ENCODE data around the gene MTCH2.

The MTCH2 gene

DNA sequence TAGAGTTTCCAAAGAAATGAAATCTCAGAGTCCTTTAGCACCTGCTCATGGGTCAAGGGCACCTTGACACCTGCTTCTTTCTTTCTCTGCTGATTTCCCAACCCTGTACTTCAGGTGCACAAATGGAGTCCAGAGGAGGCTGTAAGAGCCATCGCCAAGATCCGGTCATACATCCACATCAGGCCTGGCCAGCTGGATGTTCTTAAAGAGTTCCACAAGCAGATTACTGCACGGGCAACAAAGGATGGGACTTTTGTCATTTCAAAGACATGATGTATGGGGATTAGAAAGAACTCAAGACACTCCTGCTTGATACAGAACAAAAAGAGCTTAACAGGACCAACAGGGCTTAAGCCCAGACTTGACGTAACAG lies 71.0 kb downstream of the MTCH2 start:
- no peak overlapping the region for H3K4me3 ChIP-seq (ENCODE audit: low read depth, low read length)
- TF ChIP-seq, protein P1, sequence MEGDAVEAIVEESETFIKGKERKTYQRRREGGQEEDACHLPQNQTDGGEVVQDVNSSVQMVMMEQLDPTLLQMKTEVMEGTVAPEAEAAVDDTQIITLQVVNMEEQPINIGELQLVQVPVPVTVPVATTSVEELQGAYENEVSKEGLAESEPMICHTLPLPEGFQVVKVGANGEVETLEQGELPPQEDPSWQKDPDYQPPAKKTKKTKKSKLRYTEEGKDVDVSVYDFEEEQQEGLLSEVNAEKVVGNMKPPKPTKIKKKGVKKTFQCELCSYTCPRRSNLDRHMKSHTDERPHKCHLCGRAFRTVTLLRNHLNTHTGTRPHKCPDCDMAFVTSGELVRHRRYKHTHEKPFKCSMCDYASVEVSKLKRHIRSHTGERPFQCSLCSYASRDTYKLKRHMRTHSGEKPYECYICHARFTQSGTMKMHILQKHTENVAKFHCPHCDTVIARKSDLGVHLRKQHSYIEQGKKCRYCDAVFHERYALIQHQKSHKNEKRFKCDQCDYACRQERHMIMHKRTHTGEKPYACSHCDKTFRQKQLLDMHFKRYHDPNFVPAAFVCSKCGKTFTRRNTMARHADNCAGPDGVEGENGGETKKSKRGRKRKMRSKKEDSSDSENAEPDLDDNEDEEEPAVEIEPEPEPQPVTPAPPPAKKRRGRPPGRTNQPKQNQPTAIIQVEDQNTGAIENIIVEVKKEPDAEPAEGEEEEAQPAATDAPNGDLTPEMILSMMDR (IDR thresholded peaks at IDR 0.05; ENCODE audit: low read depth, low read length), result no peak
- TF ChIP-seq POLR2A (IDR thresholded peaks at IDR 0.05; ENCODE audit: extremely low read depth, insufficient read length), result no peak
- TF ChIP-seq, protein P2, sequence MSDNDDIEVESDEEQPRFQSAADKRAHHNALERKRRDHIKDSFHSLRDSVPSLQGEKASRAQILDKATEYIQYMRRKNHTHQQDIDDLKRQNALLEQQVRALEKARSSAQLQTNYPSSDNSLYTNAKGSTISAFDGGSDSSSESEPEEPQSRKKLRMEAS (IDR thresholded peaks at IDR 0.05; ENCODE audit: low read depth, low read length), result no peak
- DNase-seq (ENCODE audit: low read depth), result no peak

DNA sequence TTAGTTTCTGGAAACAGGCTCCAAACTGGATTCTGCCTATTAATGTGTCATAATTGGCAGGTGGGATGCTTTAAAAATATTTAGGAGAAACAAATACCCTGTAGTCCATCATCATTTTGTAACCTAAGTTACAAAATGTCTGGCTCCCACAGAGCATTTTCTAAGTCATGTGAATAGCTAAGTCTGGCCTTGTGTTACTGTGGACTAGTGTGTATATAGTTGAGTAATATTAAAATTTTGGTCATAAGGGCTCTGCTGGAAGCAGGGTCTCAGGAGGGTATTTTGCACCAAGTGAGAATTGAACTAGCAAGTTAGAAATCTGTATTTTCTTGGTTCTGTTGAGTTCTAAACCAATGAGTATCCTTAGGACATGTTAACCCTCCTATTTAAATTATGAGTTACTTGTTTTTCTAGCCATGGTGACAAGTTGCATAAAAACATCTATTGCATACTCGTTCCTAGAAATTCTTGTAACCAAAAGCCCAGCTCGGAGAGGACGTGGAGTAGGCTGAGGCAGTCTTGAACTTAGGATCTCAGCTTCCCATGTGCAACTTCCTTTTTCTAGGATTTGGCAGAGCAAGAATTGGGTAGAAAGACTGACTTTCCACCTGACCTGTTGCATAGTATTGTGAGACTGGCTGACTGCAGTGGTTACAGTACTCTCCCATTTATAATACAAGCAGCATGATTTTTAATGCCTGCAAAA lies 71.6 kb downstream of the MTCH2 start:
- H3K4me3 ChIP-seq (ENCODE audit: low read depth, low read length), result no peak overlapping the region
- no peak for DNase-seq (ENCODE audit: low read depth)
- no peak for TF ChIP-seq POLR2A (IDR thresholded peaks at IDR 0.05; ENCODE audit: extremely low read depth, insufficient read length)
- no peak for TF ChIP-seq MYC (IDR thresholded peaks at IDR 0.05; ENCODE audit: low read depth, low read length)
- TF ChIP-seq, protein P2 (IDR thresholded peaks at IDR 0.05; ENCODE audit: low read depth, low read length), result no peak
- TF ChIP-seq, protein P1 (IDR thresholded peaks at IDR 0.05; ENCODE audit: low read depth, low read length), result no peak

DNA sequence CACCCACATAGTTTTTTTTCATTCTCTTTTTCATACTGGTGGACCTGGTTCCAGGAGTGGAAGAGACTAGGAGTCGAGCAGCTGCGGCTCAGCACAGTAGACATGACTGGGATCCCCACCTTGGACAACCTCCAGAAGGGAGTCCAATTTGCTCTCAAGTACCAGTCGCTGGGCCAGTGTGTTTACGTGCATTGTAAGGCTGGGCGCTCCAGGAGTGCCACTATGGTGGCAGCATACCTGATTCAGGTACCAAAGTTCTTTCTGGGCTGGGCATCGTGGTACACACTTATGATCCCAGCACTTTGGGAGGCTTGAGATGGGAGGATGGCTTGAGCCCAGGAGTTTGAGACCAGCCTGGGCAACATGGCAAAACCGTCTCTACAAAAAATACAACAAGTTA lies 72.7 kb downstream of the MTCH2 start:
- no peak overlapping the region for H3K4me3 ChIP-seq (ENCODE audit: low read depth, low read length)
- TF ChIP-seq POLR2A (IDR thresholded peaks at IDR 0.05; ENCODE audit: extremely low read depth, insufficient read length), result no peak
- TF ChIP-seq, protein P2 (IDR thresholded peaks at IDR 0.05; ENCODE audit: low read depth, low read length), result no peak
- TF ChIP-seq, protein P1 (IDR thresholded peaks at IDR 0.05; ENCODE audit: low read depth, low read length), result no peak
- TF ChIP-seq MYC (IDR thresholded peaks at IDR 0.05; ENCODE audit: low read depth, low read length), result no peak
- no peak for DNase-seq (ENCODE audit: low read depth)
